HepG2 (cell line): Measurements from ENCODE around the gene NAP1L4. TPM values are rescaled to one million over a fixed set of nuclear protein-coding genes. Genes with fewer than 3 reads are reported as not detected.

Experiments
- ATAC-seq: fragments of 200-7000 bp; cut with Tn5 transposase; 3 replicates; pipeline ENCODE4 v1.9.1; 2020; ENCODE audit warnings: mild to moderate bottlenecking, moderate library complexity
- BruUV-seq: library from RNA; stranded (reverse); fragments of 400-500 nt; replicated peaks from 2 replicates; lab custom pipeline; 2021; lab: Mats Ljungman, UMichigan
- CTCF ChIA-PET: fragments of 300-600 bp; formaldehyde crosslinking; extraction: SDS; loops from one replicate; lab custom pipeline; 2021; ENCODE audit warnings: low total read pairs, inconsistent platforms, low intra/inter-chr PET ratio; lab: Yijun Ruan, JAX
- POLR2A ChIA-PET: fragments of 350-600 bp; sonication (Branson Sonifier 250); formaldehyde crosslinking; loops from one replicate; lab custom pipeline; 2020; ENCODE audit warnings: antibody characterized with exemption, inconsistent platforms; lab: Yijun Ruan, JAX
- DNase-seq: peaks from one replicate; pipeline ENCODE4 v3.0.0-alpha.2; 2015; ENCODE audit warnings: low spot score
- FAIRE-seq: peaks from 3 replicates; lab custom pipeline; 2011; peaks lifted over from hg19 to GRCh38; lab: Jason Lieb, UNC
- H2AFZ ChIP-seq: one replicate; pipeline ENCODE4 v1.6.1; 2011; ENCODE audit warnings: low read length, inconsistent platforms
- H3K27ac ChIP-seq: fragments of 300-600 bp; 3 replicates; pipeline ENCODE4 v1.8.0; 2011; ENCODE audit warnings: mixed run types, mild to moderate bottlenecking, mixed read lengths, low read length, inconsistent platforms; ENCODE audit not compliant: insufficient read depth; ENCODE audit errors: extremely low read length
- H3K27me3 ChIP-seq, 2 experiments: fragments of 200-600 bp in 1 of 2; 2 replicates in 1 of 2; 3 replicates in 1 of 2; pipeline versions ENCODE4 v1.6.0 to v1.8.0; 2011; ENCODE audit warnings: low read length in 2 of 2, mild to moderate bottlenecking in 2 of 2, moderate library complexity in 2 of 2, inconsistent platforms in 1 of 2; ENCODE audit not compliant: insufficient read depth in 2 of 2, control insufficient read depth in 1 of 2
- H3K36me3 ChIP-seq, 2 experiments: fragments of 200-600 bp in 1 of 2; replicated peaks in 1 of 2; 2 replicates in 1 of 2; 3 replicates in 1 of 2; pipeline versions ENCODE4 v1.5.1 to v1.8.0; 2011; ENCODE audit warnings: low read length in 2 of 2, inconsistent platforms in 1 of 2; ENCODE audit not compliant: insufficient read depth in 2 of 2, control insufficient read depth in 1 of 2
- H3K4me1 ChIP-seq: 2 replicates; pipeline ENCODE4 v1.5.1; 2012; ENCODE audit warnings: low read length, inconsistent platforms; ENCODE audit not compliant: insufficient read depth
- H3K4me2 ChIP-seq: 2 replicates; pipeline ENCODE4 v1.6.0; 2011; ENCODE audit warnings: low read depth, low read length, inconsistent platforms
- H3K4me3 ChIP-seq, 3 experiments: fragments of 200-600 bp in 1 of 3; sonication (generic), shearing (Covaris generic) in 1 of 3; replicated peaks in 1 of 3; 2 replicates each; pipeline ENCODE4 v1.5.1; 2011 to 2016; ENCODE audit warnings: low read length in 3 of 3, inconsistent platforms in 2 of 3, low read depth in 2 of 3, mild to moderate bottlenecking in 2 of 3, control low read depth in 1 of 3, mixed read lengths in 1 of 3; ENCODE audit not compliant: insufficient read depth in 1 of 3
- H3K79me2 ChIP-seq: one replicate; pipeline ENCODE4 v1.6.1; 2011; ENCODE audit warnings: low read length, inconsistent platforms; ENCODE audit not compliant: insufficient read depth
- H3K9ac ChIP-seq: 2 replicates; pipeline ENCODE4 v1.6.0; 2011; ENCODE audit warnings: mild to moderate bottlenecking, low read depth, low read length, inconsistent platforms; ENCODE audit not compliant: insufficient read depth
- H3K9me3 ChIP-seq: 2 replicates; pipeline ENCODE4 v1.5.1; 2012; ENCODE audit warnings: mild to moderate bottlenecking, low read length
- H4K20me1 ChIP-seq: 2 replicates; pipeline ENCODE4 v1.6.0; 2011; ENCODE audit warnings: inconsistent platforms, mild to moderate bottlenecking, low read length, moderate library complexity; ENCODE audit not compliant: insufficient read depth
- MXI1 ChIP-seq: IDR thresholded peaks from 3 replicates; pipeline ENCODE4 v1.6.1; 2012; ENCODE audit warnings: low read depth, low read length, inconsistent platforms, borderline replicate concordance
- REXO4 ChIP-seq: sonication (generic); formaldehyde crosslinking; IDR thresholded peaks from 2 replicates; pipeline ENCODE4 v1.8.0; 2022; ENCODE audit warnings: missing genetic modification reagents, mild to moderate bottlenecking, borderline replicate concordance
- SMARCE1 ChIP-seq: fragments of 450-650 bp; IDR thresholded peaks from 2 replicates; pipeline ENCODE4 v1.6.1; 2017; ENCODE audit warnings: borderline replicate concordance
- ZNF12 ChIP-seq: sonication (generic); formaldehyde crosslinking; IDR thresholded peaks from 2 replicates; pipeline ENCODE4 v1.5.0; 2020; ENCODE audit warnings: missing genetic modification reagents
- ZNF280D ChIP-seq: sonication (generic); formaldehyde crosslinking; IDR thresholded peaks from 2 replicates; pipeline ENCODE4 v1.5.1; 2020; ENCODE audit warnings: mild to moderate bottlenecking, missing genetic modification reagents
- ZNF331 ChIP-seq: sonication (generic); formaldehyde crosslinking; IDR thresholded peaks from 2 replicates; pipeline ENCODE4 v1.4.0; 2020; ENCODE audit warnings: missing genetic modification reagents
- ZNF33A ChIP-seq: sonication (generic); formaldehyde crosslinking; IDR thresholded peaks from 2 replicates; pipeline ENCODE4 v1.5.1; 2020; ENCODE audit warnings: missing genetic modification reagents, mild to moderate bottlenecking, moderate library complexity, borderline replicate concordance
- ZNF616 ChIP-seq: sonication (generic); formaldehyde crosslinking; IDR thresholded peaks from 2 replicates; pipeline ENCODE4 v1.5.0; 2020; ENCODE audit warnings: low read depth, mild to moderate bottlenecking, missing genetic modification reagents
- WGBS: methylation state at CpG from one replicate; pipeline ENCODE4 v1.1.6; 2017; ENCODE audit warnings: low lambda C conversion rate; 5-methylcytosine and 5-hydroxymethylcytosine counted together
- in situ Hi-C: cut with HindIII; loops from 2 replicates; pipeline ENCODE4 v1.10.0; 2017; ENCODE audit warnings: low pct_unique_long_range_greater_than_20kb; ENCODE audit not compliant: extremely low pct_ligation_motif_present
- intact Hi-C: fragments of 100-400 bp; cut with micrococcal nuclease; formaldehyde crosslinking; loops from one replicate; pipeline ENCODE4 v1.10.0; 2022; ENCODE audit not compliant: unreplicated experiment
- polyA plus RNA-seq, 8 experiments: library from polyadenylated mRNA; depleted of rRNA in 3 of 8; stranded (reverse) in 7 of 8; unstranded in 1 of 8; fragments of >200 nt; fragmentation: Illumina TruSeq in 4 of 8; extraction: Trizol in 4 of 8; gene quantifications; 2 replicates each; pipeline versions ENCODE4 v1.2.1 to v1.2.3, GENCODE V29; 2011 to 2016; ENCODE audit warnings: low read depth in 4 of 8, missing spikeins in 1 of 8, mixed read lengths in 1 of 8; ENCODE audit not compliant: insufficient read depth in 1 of 8
- total RNA-seq, 5 experiments: library from RNA; depleted of rRNA; stranded (reverse); fragments of >200 nt; fragmentation: Illumina TruSeq; extraction: Trizol; gene quantifications; 2 replicates each; pipeline ENCODE4 v1.2.3, GENCODE V29; 2016; ENCODE audit warnings: low read depth in 1 of 5

The NAP1L4 gene
- total and polyA plus RNA-seq, 2 of the 13 experiments (the other 11 are each of a cell fraction or from before 2014, with no cell fraction given): 64.0 to 186 TPM

- no peak for FAIRE-seq
- in situ Hi-C loops: no loop called here
- Histone ChIP-seq H3K79me2 (no peaks in the 10 kb centered on the region), H3K9me3 (no peaks in the 10 kb centered on the region), H3K4me3 (no peak overlapping the region), H3K9ac (no peak overlapping the region), H3K36me3 (peaks cover 23 to 44% of the 10 kb centered on the region in 2 experiments; a peak in 4 of 5 replicates), H3K27ac (no peak overlapping the region), H4K20me1 (no peaks in the 10 kb centered on the region), H2AFZ (no peak overlapping the region), H3K27me3 (no peaks in the 10 kb centered on the region; a peak in 1 of 5 replicates), H3K4me1 (no peaks in the 10 kb centered on the region), H3K4me2 (no peak overlapping the region)
- ChIA-PET POLR2A (no interaction called here), CTCF (no interaction called here)
- TF ChIP-seq SMARCE1 (no peak), ZNF331 (CRISPR knock-in tag) (peak; percentile 82; the same call in 1 of the 2 replicates), ZNF12 (CRISPR knock-in tag) (no peak), REXO4 (CRISPR knock-in tag) (no peak), ZNF33A (CRISPR knock-in tag) (no peak), ZNF616 (no peak), ZNF280D (CRISPR knock-in tag) (no peak), MXI1 (no peak)
- intact Hi-C loops: no loop called here
- no peak for DNase-seq
- no TSS peak for BruUV-seq
- WGBS: 99% methylated on average over 10 of the region's 10 CpGs
- ATAC-seq: no peak
Observed at GRCh38 chr11:2999464-2999998, 7.4 kb upstream of the NAP1L4 start.
